Activated T-cell treated with anti-CD3 and anti-CD28 coated beads for 4 hours (primary cell): ENCODE measurements around the gene ST14.
"Not testable (repeated sequence)": the region's sequence is repeated elsewhere in the genome, so short reads cannot be mapped to it uniquely, and the experiment has no call there.

Experiments
- DNase-seq: peaks from one replicate; pipeline ENCODE4 v3.0.0-alpha.2; 2020

Gene ST14

GRCh38 chr11:130244848-130245247, 85.3 kb downstream of the ST14 start:
- no peak for DNase-seq

GRCh38 chr11:130245375-130245774, 85.8 kb downstream of the ST14 start:
- DNase-seq, result not testable (repeated sequence)

GRCh38 chr11:130246270-130246669, 86.7 kb downstream of the ST14 start:
- no peak for DNase-seq

- DNase-seq, result no peak
Measured at GRCh38 chr11:130246738-130247137, 87.2 kb downstream of the ST14 start.

GRCh38 chr11:130247319-130247718, 87.7 kb downstream of the ST14 start:
- DNase-seq, result no peak

- DNase-seq, result no peak
Measured at GRCh38 chr11:130249371-130249770, 89.8 kb downstream of the ST14 start.

- not testable (repeated sequence) for DNase-seq
Measured at GRCh38 chr11:130249929-130250328, 90.3 kb downstream of the ST14 start.

GRCh38 chr11:130251763-130252162, 92.2 kb downstream of the ST14 start:
- not testable (repeated sequence) for DNase-seq
